ENCODE results near the gene SLC38A8.

SLC38A8 gene

GRCh38 chr16:83967838-83968305 lies 74.7 kb downstream of the SLC38A8 start, which contains the start of gene NECAB2:
NECAB2 (plus strand) TSS chr16:83968244; CDS start chr16:83968649, 405 bp downstream.
- no peak for DNase-seq

GRCh38 chr16:83967091-83967490 lies 75.5 kb downstream of the SLC38A8 start:
- no peak for DNase-seq

GRCh38 chr16:83966153-83966696 lies 76.4 kb downstream of the SLC38A8 start:
- no peak for DNase-seq

DNA sequence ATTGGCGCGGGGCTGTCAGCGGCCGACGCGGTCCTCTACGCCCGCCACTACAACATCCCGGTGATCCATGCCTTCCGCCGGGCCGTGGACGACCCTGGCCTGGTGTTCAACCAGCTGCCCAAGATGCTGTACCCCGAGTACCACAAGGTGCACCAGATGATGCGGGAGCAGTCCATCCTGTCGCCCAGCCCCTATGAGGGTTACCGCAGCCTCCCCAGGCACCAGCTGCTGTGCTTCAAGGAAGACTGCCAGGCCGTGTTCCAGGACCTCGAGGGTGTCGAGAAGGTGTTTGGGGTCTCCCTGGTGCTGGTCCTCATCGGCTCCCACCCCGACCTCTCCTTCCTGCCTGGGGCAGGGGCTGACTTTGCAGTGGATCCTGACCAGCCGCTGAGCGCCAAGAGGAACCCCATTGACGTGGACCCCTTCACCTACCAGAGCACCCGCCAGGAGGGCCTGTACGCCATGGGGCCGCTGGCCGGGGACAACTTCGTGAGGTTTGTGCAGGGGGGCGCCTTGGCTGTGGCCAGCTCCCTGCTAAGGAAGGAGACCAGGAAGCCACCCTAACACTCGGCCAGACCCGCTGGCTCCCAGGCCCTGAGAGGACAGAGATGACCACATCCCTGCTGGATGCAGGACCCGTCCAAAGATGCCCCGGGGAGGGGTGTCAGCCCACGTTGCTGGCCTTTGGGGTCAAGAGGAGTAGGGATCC lies 77.0 kb downstream of the SLC38A8 start:
- DNase-seq: no peak

DNA sequence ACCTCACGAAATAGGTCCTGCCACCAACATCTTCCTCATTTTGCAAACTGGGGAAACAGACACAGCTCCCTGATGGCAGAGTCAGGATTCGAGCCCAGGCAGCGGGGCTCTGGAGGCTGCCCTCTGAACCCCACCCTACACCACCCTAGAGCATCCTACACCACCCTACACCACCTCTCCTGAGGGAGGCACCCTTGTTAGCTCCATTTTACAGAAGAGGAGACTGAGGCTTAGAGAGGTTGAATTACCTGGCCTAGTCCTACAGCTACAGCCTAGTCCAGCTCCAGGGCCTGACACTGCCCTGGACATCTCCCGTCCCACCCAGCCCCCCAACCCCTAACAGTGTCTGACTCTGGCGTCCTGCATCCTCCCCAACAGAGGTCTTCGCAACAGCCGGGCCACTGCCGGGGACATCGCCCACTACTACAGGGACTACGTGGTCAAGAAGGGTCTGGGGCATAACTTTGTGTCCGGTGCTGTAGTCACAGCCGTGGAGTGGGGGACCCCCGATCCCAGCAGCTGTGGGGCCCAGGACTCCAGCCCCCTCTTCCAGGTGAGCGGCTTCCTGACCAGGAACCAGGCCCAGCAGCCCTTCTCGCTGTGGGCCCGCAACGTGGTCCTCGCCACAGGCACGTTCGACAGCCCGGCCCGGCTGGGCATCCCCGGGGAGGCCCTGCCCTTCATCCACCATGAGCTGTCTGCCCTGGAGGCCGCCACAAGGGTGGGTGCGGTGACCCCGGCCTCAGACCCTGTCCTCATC lies 77.7 kb downstream of the SLC38A8 start:
- no peak for DNase-seq

GRCh38 chr16:83963277-83964119 lies 79.1 kb downstream of the SLC38A8 start:
- DNase-seq: no peak

DNA sequence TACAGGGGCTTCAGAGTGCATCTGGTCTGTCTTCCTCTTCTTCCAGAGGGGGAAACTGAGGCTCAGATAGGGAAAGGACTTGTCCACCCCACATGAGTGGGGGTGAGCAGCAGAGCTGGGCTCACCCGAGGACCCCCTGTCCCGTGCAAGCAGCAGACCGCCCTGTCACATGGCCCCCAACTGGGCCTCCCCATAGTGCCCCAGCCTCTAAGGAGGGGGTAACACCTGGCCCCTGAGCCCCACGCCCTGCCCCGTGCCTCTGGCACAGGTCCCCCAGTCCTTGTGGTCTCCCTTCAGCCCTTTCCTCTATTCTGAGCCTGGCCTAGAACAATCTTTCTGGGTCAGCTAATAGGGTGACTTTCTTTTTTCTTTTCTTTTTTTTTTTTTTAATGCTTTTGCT lies 81.0 kb downstream of the SLC38A8 start:
- DNase-seq: no peak

DNA sequence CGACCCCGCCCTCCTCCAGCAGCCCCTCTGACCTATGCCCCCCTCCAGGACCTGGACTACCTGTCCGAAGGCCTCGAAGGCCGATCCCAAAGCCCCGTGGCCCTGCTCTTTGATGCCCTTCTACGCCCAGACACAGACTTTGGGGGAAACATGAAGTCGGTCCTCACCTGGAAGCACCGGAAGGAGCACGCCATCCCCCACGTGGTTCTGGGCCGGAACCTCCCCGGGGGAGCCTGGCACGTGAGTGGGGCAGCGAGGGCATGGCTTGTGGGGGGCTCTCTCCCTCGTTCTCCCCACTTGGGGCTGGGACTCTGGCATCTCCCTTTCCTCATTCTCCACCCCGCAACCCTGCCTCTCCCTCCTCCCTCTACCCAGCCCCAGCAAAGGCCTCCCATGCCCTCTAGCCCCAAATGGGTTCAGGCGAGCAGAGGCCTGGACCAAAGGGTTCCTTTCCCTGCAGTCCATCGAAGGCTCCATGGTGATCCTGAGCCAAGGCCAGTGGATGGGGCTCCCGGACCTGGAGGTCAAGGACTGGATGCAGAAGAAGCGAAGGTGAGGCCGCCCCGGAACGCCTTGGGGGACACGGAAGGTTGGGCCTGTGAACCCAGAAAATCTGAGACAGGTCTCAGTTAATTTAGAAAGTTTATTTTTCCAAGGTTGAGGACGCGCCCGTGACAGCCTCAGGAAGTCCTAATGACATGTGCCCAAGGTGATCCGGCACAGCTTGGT lies 81.9 kb downstream of the SLC38A8 start:
- DNase-seq: no peak

Measured in activated CD8-positive, alpha-beta memory T cell treated with anti-CD3 and anti-CD28 coated beads for 24 hours (primary cell).